KMS-11 (cell line): ENCODE results near the gene ARRDC1.

Source experiments
- H2AFZ ChIP-seq: fragments of 200-600 bp; sonication (generic); 2 replicates; pipeline ENCODE4 v1.6.1; 2016; ENCODE audit warnings: antibody characterized with exemption, mixed run types, low read depth
- H3K27ac ChIP-seq: fragments of 200-600 bp; sonication (generic); 2 replicates; pipeline ENCODE4 v1.6.1; 2016; ENCODE audit warnings: mild to moderate bottlenecking, mixed run types
- H3K27me3 ChIP-seq: fragments of 200-600 bp; sonication (generic); 2 replicates; pipeline ENCODE4 v1.6.1; 2017; ENCODE audit warnings: mild to moderate bottlenecking, low read depth, mixed run types, moderate library complexity; ENCODE audit not compliant: insufficient read depth
- H3K36me3 ChIP-seq: fragments of 200-600 bp; sonication (generic); 2 replicates; pipeline ENCODE4 v1.6.1; 2017; ENCODE audit warnings: mild to moderate bottlenecking, mixed run types; ENCODE audit not compliant: insufficient read depth
- H3K4me1 ChIP-seq: fragments of 200-600 bp; sonication (generic); 2 replicates; pipeline ENCODE4 v1.6.1; 2016; ENCODE audit warnings: mild to moderate bottlenecking, low read depth, mixed run types; ENCODE audit not compliant: poor library complexity, severe bottlenecking
- H3K4me2 ChIP-seq: fragments of 200-600 bp; sonication (generic); 2 replicates; pipeline ENCODE4 v1.7.0; 2016; ENCODE audit warnings: mild to moderate bottlenecking, mixed run types
- H3K4me3 ChIP-seq: fragments of 200-600 bp; sonication (generic); IDR thresholded peaks from 2 replicates; pipeline ENCODE4 v1.6.1; 2017; ENCODE audit warnings: low read depth, low read length, mixed read lengths; ENCODE audit not compliant: insufficient read depth
- H3K79me2 ChIP-seq: fragments of 200-600 bp; sonication (generic); 2 replicates; pipeline ENCODE4 v1.6.1; 2016; ENCODE audit warnings: low read depth, mixed run types; ENCODE audit not compliant: insufficient read depth
- H3K9ac ChIP-seq: fragments of 200-600 bp; sonication (generic); 2 replicates; pipeline ENCODE4 v1.6.1; 2016; ENCODE audit warnings: mild to moderate bottlenecking, mixed run types
- H4K20me1 ChIP-seq: fragments of 200-600 bp; sonication (generic); 2 replicates; pipeline ENCODE4 v1.6.1; 2016; ENCODE audit warnings: mild to moderate bottlenecking, mixed run types; ENCODE audit not compliant: insufficient read depth
- CTCF ChIP-seq: fragments of 200-600 bp; sonication (generic); conservative IDR thresholded peaks from 2 replicates; pipeline ENCODE4 v1.6.1; 2017; ENCODE audit warnings: low read depth, mild to moderate bottlenecking, antibody characterized with exemption, low read length, moderate library complexity, mixed read lengths

Gene ARRDC1

GRCh38 chr9:137607141-137607857, 1.8 kb downstream of the ARRDC1 start:
- no peak overlapping the region for H3K4me3 ChIP-seq
- H3K27me3 ChIP-seq, result peaks cover 7% of the 10 kb centered on the region; the same call in 1 of the 2 replicates
- H3K27ac ChIP-seq, result no peak overlapping the region
- peaks cover 15% of the 10 kb centered on the region for H3K4me1 ChIP-seq
- no peak for TF ChIP-seq CTCF
- peak overlapping the region; percentile 96 for H3K4me2 ChIP-seq
- no peaks in the 10 kb centered on the region for H4K20me1 ChIP-seq
- no peak overlapping the region for H3K9ac ChIP-seq
- H3K36me3 ChIP-seq, result no peaks in the 10 kb centered on the region
- no peaks in the 10 kb centered on the region for H3K79me2 ChIP-seq
- no peak overlapping the region for H2AFZ ChIP-seq

DNA sequence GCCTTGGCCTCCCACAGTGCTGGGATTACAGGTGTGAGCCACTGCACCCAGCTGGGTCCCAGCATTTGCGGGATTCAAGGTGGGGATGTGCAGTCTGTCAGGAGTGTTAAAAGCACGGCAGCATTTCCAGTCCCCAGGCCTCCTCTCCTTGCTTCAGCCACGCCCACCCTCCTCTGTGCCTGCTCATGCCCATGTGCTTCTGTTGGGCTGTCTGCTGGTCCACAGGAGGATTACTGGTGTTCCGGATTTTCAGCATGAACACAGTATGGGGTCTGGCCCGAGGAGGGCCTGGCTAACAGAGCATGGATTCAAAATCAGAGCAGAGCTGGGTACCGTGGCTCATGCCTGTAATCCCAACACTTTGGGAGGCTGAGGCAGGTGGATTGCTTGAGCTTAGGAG, 5.5 kb downstream of the ARRDC1 start:
- H3K4me3 ChIP-seq, result no peak overlapping the region
- peaks cover 9% of the 10 kb centered on the region for H3K4me1 ChIP-seq
- no peak overlapping the region for H2AFZ ChIP-seq
- H3K27ac ChIP-seq, result no peak overlapping the region
- no peak for TF ChIP-seq CTCF
- H3K27me3 ChIP-seq, result no peaks in the 10 kb centered on the region
- no peak overlapping the region for H3K9ac ChIP-seq
- no peaks in the 10 kb centered on the region; the same call in 1 of the 2 replicates for H3K36me3 ChIP-seq
- no peaks in the 10 kb centered on the region for H3K79me2 ChIP-seq
- H3K4me2 ChIP-seq, result no peak overlapping the region
- H4K20me1 ChIP-seq, result no peaks in the 10 kb centered on the region

DNA sequence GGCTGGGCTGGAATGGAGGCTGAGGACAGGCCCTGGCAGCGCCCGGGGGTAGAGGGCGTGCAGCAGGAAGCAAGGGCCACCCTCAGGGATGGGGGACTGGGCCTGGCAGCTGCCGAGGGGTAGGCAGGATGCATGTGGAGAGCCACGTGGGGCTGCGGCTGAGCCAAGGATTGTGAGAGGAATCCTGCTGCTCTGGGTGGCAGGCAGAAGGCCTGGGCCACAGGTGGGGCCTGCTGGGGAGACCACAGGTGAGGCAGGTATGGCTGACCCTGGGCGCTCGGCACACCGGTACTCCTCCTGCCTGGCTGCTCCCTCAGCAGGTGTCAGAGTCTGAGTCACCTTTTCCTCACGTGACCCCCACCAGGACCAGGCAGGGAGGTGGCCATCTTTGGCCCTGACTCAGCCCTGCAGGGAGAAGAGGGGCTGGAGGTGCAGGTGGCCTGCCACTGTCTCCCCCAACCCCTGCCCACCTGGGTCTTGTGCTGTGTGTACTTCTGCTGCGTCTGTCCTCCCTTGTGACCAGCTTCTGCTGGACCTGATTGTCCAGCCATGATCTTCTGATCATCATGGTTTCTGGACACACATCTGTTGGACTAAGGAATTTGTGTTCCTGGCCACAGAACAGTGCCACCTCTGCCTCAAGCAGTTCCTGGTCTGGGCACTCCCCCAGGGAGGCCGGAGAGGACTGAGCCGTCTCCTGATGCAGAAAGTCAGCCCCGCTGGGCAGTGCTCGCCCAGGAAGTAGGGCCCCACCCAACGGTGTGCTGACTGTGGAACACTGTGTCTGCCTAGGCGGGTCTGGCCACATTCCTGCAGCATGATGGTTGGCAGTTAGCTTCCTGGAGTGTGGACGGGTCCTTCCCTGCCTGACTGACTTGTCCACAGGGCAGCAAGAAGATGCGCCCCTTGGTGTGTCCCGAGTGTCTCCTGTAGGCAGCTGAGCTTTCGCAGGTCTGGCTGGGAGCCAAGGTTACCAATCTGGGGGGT, 6.4 kb downstream of the ARRDC1 start:
- Histone ChIP-seq H3K4me2 (no peak overlapping the region), H3K79me2 (peaks cover under 1% of the 10 kb centered on the region), H3K9ac (no peak overlapping the region), H2AFZ (no peak overlapping the region), H4K20me1 (no peaks in the 10 kb centered on the region), H3K27ac (no peak overlapping the region), H3K27me3 (no peaks in the 10 kb centered on the region), H3K4me1 (peaks cover 8% of the 10 kb centered on the region), H3K4me3 (no peak overlapping the region), H3K36me3 (no peaks in the 10 kb centered on the region; the same call in 1 of the 2 replicates)
- no peak for TF ChIP-seq CTCF

DNA sequence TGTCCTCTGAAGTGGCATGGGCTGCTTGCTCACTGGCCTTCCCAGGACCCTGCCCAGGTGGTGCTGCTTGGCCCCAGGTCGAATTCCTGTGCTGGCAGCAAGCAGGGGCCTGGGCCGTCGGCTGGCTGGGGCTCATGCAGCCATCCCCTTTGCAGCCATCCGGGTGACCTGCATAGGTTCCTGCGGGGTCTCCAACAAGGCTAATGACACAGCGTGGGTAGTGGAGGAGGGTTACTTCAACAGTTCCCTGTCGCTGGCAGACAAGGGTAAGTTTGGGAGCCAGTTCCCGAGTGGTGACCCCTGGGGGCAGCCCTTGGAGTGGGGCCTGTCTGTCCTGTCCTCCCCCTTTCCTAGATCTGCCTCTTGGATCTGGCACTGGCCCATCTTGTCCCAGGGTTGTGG, 7.3 kb downstream of the ARRDC1 start:
- Histone ChIP-seq H3K27ac (no peak overlapping the region), H3K4me3 (no peak overlapping the region), H3K36me3 (no peaks in the 10 kb centered on the region; the same call in 1 of the 2 replicates)

More for the DNA sequence above, 7.3 kb downstream of the ARRDC1 start:
- H3K27me3 ChIP-seq, result no peaks in the 10 kb centered on the region
- no peak overlapping the region for H3K9ac ChIP-seq
- peaks cover 14% of the 10 kb centered on the region for H3K4me1 ChIP-seq
- no peaks in the 10 kb centered on the region for H4K20me1 ChIP-seq
- H2AFZ ChIP-seq, result no peak overlapping the region
- TF ChIP-seq CTCF, result no peak
- H3K79me2 ChIP-seq, result peaks cover 9% of the 10 kb centered on the region
- no peak overlapping the region for H3K4me2 ChIP-seq
